ENCODE measurements around the gene EXOC1L. TPM values are rescaled to one million over a fixed set of nuclear protein-coding genes. Genes with fewer than 3 reads are reported as not detected.

EXOC1L gene
- polyA plus RNA-seq, 2 of the 4 experiments (the other 2 are of a cell fraction) = not detected

- no peaks in the 10 kb centered on the region for H3K4me1 ChIP-seq
- no peak overlapping the region for H3K4me2 ChIP-seq
- ATAC-seq (no peak), FAIRE-seq (no peak), DNase-seq (ENCODE audit: low read depth in 1 of 2, low spot score in 1 of 2) (no peak)
- no peak overlapping the region for H3K4me3 ChIP-seq
- ChIA-PET POLR2A (no interaction called here), CTCF (no interaction called here)
- H3K9me3 ChIP-seq = no peaks in the 10 kb centered on the region; the same call in 2 of the 3 replicates
- 4% methylated on average over 1 of the region's 1 CpG for WGBS (ENCODE audit: missing lambda C conversion rate)
- no peak overlapping the region for H3K27ac ChIP-seq
- TF ChIP-seq, protein P1, sequence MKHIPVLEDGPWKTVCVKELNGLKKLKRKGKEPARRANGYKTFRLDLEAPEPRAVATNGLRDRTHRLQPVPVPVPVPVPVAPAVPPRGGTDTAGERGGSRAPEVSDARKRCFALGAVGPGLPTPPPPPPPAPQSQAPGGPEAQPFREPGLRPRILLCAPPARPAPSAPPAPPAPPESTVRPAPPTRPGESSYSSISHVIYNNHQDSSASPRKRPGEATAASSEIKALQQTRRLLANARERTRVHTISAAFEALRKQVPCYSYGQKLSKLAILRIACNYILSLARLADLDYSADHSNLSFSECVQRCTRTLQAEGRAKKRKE (CRISPR knock-in tag; IDR thresholded peaks at IDR 0.05; ENCODE audit: low read depth) = no peak
- TF ChIP-seq HMGXB4 (CRISPR knock-in tag; IDR thresholded peaks at IDR 0.05; ENCODE audit: borderline replicate concordance) (no peak), ZSCAN20 (CRISPR knock-in tag; IDR thresholded peaks at IDR 0.05) (no peak), CBX8 (IDR thresholded peaks at IDR 0.05) (no peak), NPAS2 (CRISPR knock-in tag; IDR thresholded peaks at IDR 0.05; ENCODE audit: borderline replicate concordance) (no peak), POLR2A (IDR thresholded peaks at IDR 0.05; ENCODE audit: low read length) (no peak), E2F6 (IDR thresholded peaks at IDR 0.05; ENCODE audit: borderline replicate concordance, low read depth) (no peak), NFE2L2 (conservative IDR thresholded peaks at IDR 0.05; ENCODE audit: low read length) (no peak), HEYL (CRISPR knock-in tag; IDR thresholded peaks at IDR 0.05) (no peak), MAFK (IDR thresholded peaks at IDR 0.05; ENCODE audit: partially characterized antibody) (no peak), ESRRA (IDR thresholded peaks at IDR 0.05; ENCODE audit: borderline replicate concordance, low read length) (no peak), SMC3 (IDR thresholded peaks at IDR 0.05) (no peak)
Observed at GRCh38 chr4:55837903-55838302, 18.3 kb downstream of the EXOC1L start.

DNA sequence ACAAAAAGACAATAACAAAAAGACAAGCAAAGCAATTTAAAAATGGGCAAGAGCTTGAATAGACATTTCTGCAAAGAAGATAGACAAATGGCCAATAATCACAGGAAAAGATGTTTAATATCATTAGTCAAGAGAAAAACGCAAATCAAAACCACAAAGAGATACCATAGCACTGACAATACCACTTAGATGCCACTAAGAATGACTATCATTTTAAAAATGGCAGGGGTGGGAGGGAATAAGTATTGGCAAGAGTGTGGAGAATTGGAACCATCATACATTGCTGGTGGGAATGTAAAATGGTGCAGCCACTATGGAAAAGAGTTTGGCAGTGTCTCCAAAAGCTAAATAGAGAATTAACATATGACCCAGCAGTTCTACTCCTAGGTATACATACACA, 18.8 kb downstream of the EXOC1L start:
- TF ChIP-seq KDM5A (IDR thresholded peaks at IDR 0.05) = no peak
- TF ChIP-seq CEBPB (IDR thresholded peaks at IDR 0.05) = no peak
- TF ChIP-seq HDAC2 (IDR thresholded peaks at IDR 0.05) = no peak
- no peak for TF ChIP-seq NPAS2 (CRISPR knock-in tag; IDR thresholded peaks at IDR 0.05; ENCODE audit: borderline replicate concordance)
- no peak for TF ChIP-seq CBX2 (IDR thresholded peaks at IDR 0.05; ENCODE audit: borderline replicate concordance, low read depth)
- no peak for TF ChIP-seq CHD4 (IDR thresholded peaks at IDR 0.05; ENCODE audit: borderline replicate concordance)
- TF ChIP-seq HOXB5 (CRISPR knock-in tag; IDR thresholded peaks at IDR 0.05) = no peak
- no peak for TF ChIP-seq JUN (IDR thresholded peaks at IDR 0.05)
- TF ChIP-seq CBX8 (IDR thresholded peaks at IDR 0.05) = no peak
- TF ChIP-seq, protein P2, sequence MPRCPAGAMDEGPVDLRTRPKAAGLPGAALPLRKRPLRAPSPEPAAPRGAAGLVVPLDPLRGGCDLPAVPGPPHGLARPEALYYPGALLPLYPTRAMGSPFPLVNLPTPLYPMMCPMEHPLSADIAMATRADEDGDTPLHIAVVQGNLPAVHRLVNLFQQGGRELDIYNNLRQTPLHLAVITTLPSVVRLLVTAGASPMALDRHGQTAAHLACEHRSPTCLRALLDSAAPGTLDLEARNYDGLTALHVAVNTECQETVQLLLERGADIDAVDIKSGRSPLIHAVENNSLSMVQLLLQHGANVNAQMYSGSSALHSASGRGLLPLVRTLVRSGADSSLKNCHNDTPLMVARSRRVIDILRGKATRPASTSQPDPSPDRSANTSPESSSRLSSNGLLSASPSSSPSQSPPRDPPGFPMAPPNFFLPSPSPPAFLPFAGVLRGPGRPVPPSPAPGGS (IDR thresholded peaks at IDR 0.05) = no peak
- no peak for TF ChIP-seq HEYL (CRISPR knock-in tag; IDR thresholded peaks at IDR 0.05)
- TF ChIP-seq HOXA7 (CRISPR knock-in tag; IDR thresholded peaks at IDR 0.05) = no peak
- no peak for TF ChIP-seq JUNB (IDR thresholded peaks at IDR 0.05)
- TF ChIP-seq RARB (CRISPR knock-in tag; IDR thresholded peaks at IDR 0.05) = no peak
- POLR2A ChIA-PET = no interaction called here
- ATAC-seq (no peak), FAIRE-seq (no peak), DNase-seq (ENCODE audit: low read depth in 1 of 2, low spot score in 1 of 2) (no peak)
- WGBS (ENCODE audit: missing lambda C conversion rate) = 0% methylated on average over 1 of the region's 1 CpG
- H3K27ac ChIP-seq = no peak overlapping the region
- CTCF ChIA-PET = no interaction called here
- H3K4me1 ChIP-seq = no peaks in the 10 kb centered on the region
- no peaks in the 10 kb centered on the region; the same call in 2 of the 3 replicates for H3K9me3 ChIP-seq
- H3K4me2 ChIP-seq = no peak overlapping the region
- no peak overlapping the region for H3K4me3 ChIP-seq

Data from A549 (cell line).